Skin of body (tissue), 3 donors: Measurements from ENCODE around the gene PGAP2. TPM values are rescaled to one million over a fixed set of nuclear protein-coding genes. Genes with fewer than 3 reads are reported as not detected.
"Not testable (repeated sequence)": the region's sequence is repeated elsewhere in the genome, so short reads cannot be mapped to it uniquely, and the experiment has no call there.

ENCODE experiments used
- DNase-seq: peaks from one replicate; lab custom pipeline; 2025; lab: John Stamatoyannopoulos, UW
- small RNA-seq: library from RNA; depleted of rRNA; stranded (forward); fragments of <200 nt; gene quantifications from one replicate; pipeline ENCODE3, GENCODE V24; 2014; ENCODE audit warnings: low replicate concordance
- total RNA-seq: library from RNA; depleted of rRNA; stranded (reverse); fragments of >200 nt; gene quantifications from one replicate; pipeline ENCODE4 v1.2.3, GENCODE V29; 2014

Gene PGAP2
- total RNA-seq, 1 donor from 2014 or later: 18.8 TPM

DNA sequence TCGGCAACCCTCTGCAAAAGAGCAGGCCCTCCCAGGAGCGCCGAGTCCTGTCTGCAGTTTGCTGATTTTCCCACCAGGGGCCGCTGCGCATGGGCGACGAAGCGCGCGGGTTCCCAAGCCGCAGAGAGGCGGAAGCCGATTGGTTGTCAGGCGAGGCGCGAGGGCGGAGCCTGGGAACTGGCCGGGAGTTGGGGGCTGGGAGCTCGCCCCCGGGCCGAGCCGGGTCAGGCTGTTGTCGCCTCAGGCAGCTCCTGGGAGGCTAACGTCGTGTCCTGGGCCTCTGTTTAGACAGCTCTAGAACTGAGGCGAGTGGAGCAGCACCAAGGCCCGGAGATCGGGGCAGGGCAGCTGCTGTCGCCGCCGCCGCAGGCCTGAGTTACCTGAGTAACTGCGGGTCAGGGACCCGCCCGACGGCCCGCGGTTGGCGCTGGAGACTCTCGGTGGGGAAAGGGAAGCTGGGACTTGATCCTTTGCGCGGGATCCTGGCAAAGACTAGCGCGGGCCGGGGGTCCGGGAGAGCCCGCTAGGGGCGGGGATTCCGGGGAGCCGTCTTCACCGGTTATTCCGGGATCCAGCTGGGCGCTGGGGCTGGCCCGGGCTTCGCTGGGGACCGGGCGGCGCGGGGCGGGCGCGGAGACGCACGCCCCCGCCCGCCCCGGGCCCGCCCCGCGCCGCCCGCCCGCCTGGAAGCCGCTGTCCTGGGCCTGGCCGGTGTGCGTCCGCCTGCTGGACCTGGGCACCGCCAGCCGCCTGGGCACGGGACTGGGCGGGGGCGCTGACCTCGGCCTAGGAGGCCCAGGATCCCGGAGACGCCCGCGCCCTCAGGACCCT, 46.8 kb downstream of the PGAP2 start, which contains the start of gene STIM1:
TSS of gene STIM1 (plus strand) at position 688 of the 831 bp plus-strand sequence. CDS start 607 bp downstream, outside the sequence.
- peak; percentile 96 for DNase-seq

- no peak for DNase-seq
Measured at GRCh38 chr11:3855808-3856491, 47.6 kb downstream of the PGAP2 start.

DNA sequence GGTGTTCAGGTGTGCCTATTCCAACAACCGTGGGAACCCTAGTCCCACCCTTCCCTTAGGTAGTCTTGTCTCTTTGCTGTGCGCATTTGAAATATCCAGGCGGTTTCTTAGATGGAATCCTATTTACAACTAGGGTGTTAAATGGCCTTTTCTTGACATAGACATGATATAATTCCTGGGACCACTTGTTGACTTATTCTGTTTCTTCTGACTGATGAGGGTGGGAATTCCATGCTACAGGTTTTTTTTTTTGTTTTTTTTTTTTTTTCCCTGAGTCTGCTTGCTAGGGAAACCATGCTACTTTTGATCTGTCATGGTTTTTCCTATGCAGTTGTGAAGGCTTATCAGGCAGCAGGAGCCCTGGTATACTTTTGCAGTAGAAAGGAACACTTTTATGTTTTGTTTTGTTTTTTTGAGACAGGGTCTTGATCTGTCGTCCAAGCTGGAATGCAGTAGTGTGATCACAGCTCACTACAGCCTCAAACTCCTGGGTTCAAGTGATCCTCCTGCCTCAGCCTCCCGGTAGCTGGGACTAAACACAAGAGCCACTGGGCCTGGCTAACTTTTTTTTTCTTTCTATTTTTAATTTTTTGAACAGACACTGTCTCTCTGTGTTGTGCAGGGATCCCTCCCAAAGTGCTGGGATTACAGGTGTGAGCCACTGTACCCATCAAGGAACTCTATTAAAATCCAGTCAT, 48.6 kb downstream of the PGAP2 start:
- no peak for DNase-seq

GRCh38 chr11:3857628-3858027, 49.3 kb downstream of the PGAP2 start:
- no peak for DNase-seq

DNA sequence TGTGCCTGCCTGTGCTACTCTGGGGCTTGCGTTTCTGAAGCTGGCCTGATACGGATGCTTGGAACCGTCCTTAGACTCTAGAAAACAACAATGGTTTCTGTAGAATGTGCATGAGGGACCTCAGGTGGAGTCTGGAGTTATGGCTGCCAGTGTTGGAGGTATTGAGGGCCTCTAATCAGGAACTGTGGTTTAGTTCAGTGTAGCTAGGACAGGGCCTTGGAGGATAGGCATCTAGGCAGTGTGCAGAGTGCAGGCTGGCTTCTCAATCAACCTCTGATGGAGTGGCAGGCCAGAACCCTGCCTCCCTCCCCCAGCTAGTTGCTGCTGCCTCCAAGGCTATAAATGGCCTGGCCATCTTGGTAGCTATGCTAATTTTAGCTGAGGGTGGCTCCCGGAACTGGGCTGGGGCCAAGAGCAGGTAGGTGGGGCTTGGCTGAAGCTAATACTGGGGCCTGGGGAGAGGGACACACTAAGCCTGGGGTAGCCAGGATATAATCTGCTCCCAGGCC, 51.1 kb downstream of the PGAP2 start:
- no peak for DNase-seq

- no peak for DNase-seq
Measured at GRCh38 chr11:3860375-3860774, 52.0 kb downstream of the PGAP2 start.

- DNase-seq: not testable (repeated sequence)
Measured at GRCh38 chr11:3860898-3861393, 52.6 kb downstream of the PGAP2 start.

- DNase-seq: no peak
Measured at GRCh38 chr11:3861683-3862082, 53.3 kb downstream of the PGAP2 start.

- DNase-seq: no peak
Measured at GRCh38 chr11:3865388-3866193, 57.2 kb downstream of the PGAP2 start.

DNA sequence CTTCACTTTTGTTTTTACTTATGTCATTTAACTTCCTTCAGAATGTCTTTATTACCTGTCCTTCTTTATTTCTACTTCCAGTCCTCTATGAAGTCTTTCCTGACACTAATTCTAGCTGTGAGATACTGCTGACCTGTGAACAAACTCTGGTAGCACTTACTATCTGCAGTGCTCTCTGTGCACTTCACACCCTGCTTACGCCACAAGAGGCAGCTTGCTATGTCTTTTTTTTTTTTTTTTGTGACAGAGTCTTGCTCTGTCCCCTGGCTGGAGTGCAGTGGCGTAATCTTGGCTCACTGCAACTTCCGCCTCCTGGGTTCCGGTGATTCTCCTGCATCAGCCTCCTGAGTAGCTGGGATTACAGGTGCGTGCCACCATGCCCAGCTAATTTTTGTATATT, 57.8 kb downstream of the PGAP2 start:
- no peak for DNase-seq

DNA sequence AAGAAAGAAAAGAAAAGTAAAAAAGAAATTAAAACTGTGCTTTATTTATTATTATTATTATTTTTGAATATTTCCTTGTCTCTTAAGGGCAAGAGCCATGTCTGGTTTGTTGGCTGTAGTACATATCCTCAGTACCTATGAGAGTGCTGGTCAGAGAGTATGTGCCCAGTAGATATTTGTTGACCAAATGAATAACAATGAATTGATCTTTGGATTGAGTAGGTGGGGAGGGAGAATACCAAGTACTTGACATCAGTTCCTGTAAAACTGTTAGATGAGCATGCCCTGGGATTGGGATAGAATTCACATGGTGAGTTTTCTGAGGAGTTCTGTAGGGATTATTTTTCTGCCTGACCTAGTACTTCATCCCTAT, 58.5 kb downstream of the PGAP2 start:
- no peak for DNase-seq

- no peak for DNase-seq
Measured at GRCh38 chr11:3867209-3868091, 59.1 kb downstream of the PGAP2 start.

- DNase-seq: no peak
Measured at GRCh38 chr11:3873712-3874349, 65.5 kb downstream of the PGAP2 start.

Small RNA genes lying within 50 kb of the gene (small RNA-seq; reads per million reads assigned to genes)
- not detected for gene RNU7-50P

Other genes starting within 250 kb of the PGAP2 start
- gene ART5, start 166.6 kb upstream of the PGAP2 start, total RNA-seq: 1.7 TPM
- 0.20 TPM for gene ART1, start 163.4 kb upstream of the PGAP2 start, total RNA-seq
- gene CHRNA10, start 137.2 kb upstream of the PGAP2 start, total RNA-seq: 0.20 TPM
- 85.3 TPM for gene NUP98, start 11.0 kb upstream of the PGAP2 start, total RNA-seq
- gene RHOG, start 32.4 kb downstream of the PGAP2 start, total RNA-seq: 7.6 TPM
- 30.8 TPM for gene STIM1, start 47.1 kb downstream of the PGAP2 start, total RNA-seq